IMR-90 (cell line): ENCODE results near the gene GPC6. TPM values are rescaled to one million over a fixed set of nuclear protein-coding genes. Genes with fewer than 3 reads are reported as not detected.

ENCODE experiments used
- ATAC-seq: fragments of 200-7000 bp; cut with Tn5 transposase; 2 replicates; pipeline ENCODE4 v1.9.1; 2020; ENCODE audit warnings: low read depth, mild to moderate bottlenecking, moderate library complexity
- BruUV-seq: library from RNA; stranded (reverse); fragments of 400-500 nt; replicated peaks from 2 replicates; lab custom pipeline; 2021; lab: Mats Ljungman, UMichigan
- CTCF ChIA-PET: fragments of 300-600 bp; formaldehyde crosslinking; extraction: SDS; loops from one replicate; lab custom pipeline; 2021; ENCODE audit warnings: antibody characterized with exemption; lab: Yijun Ruan, JAX
- POLR2A ChIA-PET: fragments of 300-600 bp; sonication (Branson Sonifier 250); formaldehyde crosslinking; loops from one replicate; lab custom pipeline; 2022; ENCODE audit warnings: antibody characterized with exemption; ENCODE audit not compliant: unreplicated experiment; lab: Charles Lee
- DNase-seq: peaks from one replicate; pipeline ENCODE4 v3.0.0; 2013
- H2AFZ ChIP-seq: replicated peaks from 2 replicates; pipeline ENCODE3; 2013; ENCODE audit warnings: low read length, mild to moderate bottlenecking; ENCODE audit not compliant: poor library complexity
- H2AK5ac ChIP-seq: 2 replicates; pipeline ENCODE4 v1.6.1; 2013; ENCODE audit warnings: low read depth, low read length, inconsistent platforms
- H2AK9ac ChIP-seq: replicated peaks from 2 replicates; pipeline ENCODE3; 2013; ENCODE audit warnings: mild to moderate bottlenecking, low read depth, low read length, moderate library complexity; ENCODE audit not compliant: poor library complexity
- H2BK120ac ChIP-seq: 2 replicates; pipeline ENCODE4 v1.6.1; 2013; ENCODE audit warnings: low read depth, low read length, inconsistent platforms
- H2BK15ac ChIP-seq: 3 replicates; pipeline ENCODE4 v1.6.1; 2013; ENCODE audit warnings: low read depth, low read length, inconsistent platforms
- H2BK20ac ChIP-seq: 2 replicates; pipeline ENCODE4 v1.6.1; 2013; ENCODE audit warnings: low read depth, mild to moderate bottlenecking, inconsistent platforms, low read length, moderate library complexity
- H2BK5ac ChIP-seq: 2 replicates; pipeline ENCODE4 v1.6.1; 2013; ENCODE audit warnings: mild to moderate bottlenecking, low read depth, low read length, inconsistent platforms; ENCODE audit not compliant: poor library complexity, severe bottlenecking
- H3K14ac ChIP-seq: replicated peaks from 2 replicates; pipeline ENCODE4 v1.6.1; 2013; ENCODE audit warnings: low read depth, low read length, inconsistent platforms
- H3K18ac ChIP-seq: 2 replicates; pipeline ENCODE4 v1.6.1; 2013; ENCODE audit warnings: low read depth, low read length, control low read depth
- H3K23ac ChIP-seq: 2 replicates; pipeline ENCODE4 v1.6.1; 2013; ENCODE audit warnings: low read depth, low read length, inconsistent platforms
- H3K27ac ChIP-seq: 2 replicates; pipeline ENCODE4 v1.5.1; 2013; ENCODE audit warnings: mild to moderate bottlenecking, control low read depth, low read length; ENCODE audit not compliant: insufficient read depth
- H3K27me3 ChIP-seq: 2 replicates; pipeline ENCODE4 v1.6.1; 2013; ENCODE audit warnings: low read length; ENCODE audit not compliant: control insufficient read depth, insufficient read depth
- H3K36me3 ChIP-seq: 2 replicates; pipeline ENCODE4 v1.6.1; 2013; ENCODE audit warnings: low read length, mixed read lengths; ENCODE audit not compliant: control insufficient read depth, insufficient read depth
- H3K4ac ChIP-seq: 2 replicates; pipeline ENCODE4 v1.6.1; 2013; ENCODE audit warnings: low read depth, low read length, inconsistent platforms
- H3K4me1 ChIP-seq: 2 replicates; pipeline ENCODE4 v1.6.1; 2013; ENCODE audit warnings: low read length, mixed read lengths; ENCODE audit not compliant: control insufficient read depth, insufficient read depth
- H3K4me2 ChIP-seq: 2 replicates; pipeline ENCODE4 v1.6.1; 2013; ENCODE audit warnings: low read depth, mild to moderate bottlenecking, control low read depth, low read length, moderate library complexity
- H3K4me3 ChIP-seq: 2 replicates; pipeline ENCODE4 v1.5.1; 2013; ENCODE audit warnings: low read depth, mild to moderate bottlenecking, control low read depth, low read length, moderate library complexity; ENCODE audit not compliant: insufficient read depth
- H3K56ac ChIP-seq: 2 replicates; pipeline ENCODE4 v1.6.1; 2013; ENCODE audit warnings: low read length, inconsistent platforms; ENCODE audit not compliant: insufficient read depth; ENCODE audit errors: extremely low read depth
- H3K79me1 ChIP-seq, 2 experiments: 2 replicates each; pipeline ENCODE4 v1.6.1; 2013; ENCODE audit warnings: low read length in 2 of 2, inconsistent platforms in 1 of 2, low read depth in 1 of 2
- H3K9ac ChIP-seq: 2 replicates; pipeline ENCODE4 v1.6.1; 2013; ENCODE audit warnings: low read depth, low read length, control low read depth
- H3K9me1 ChIP-seq: 2 replicates; pipeline ENCODE4 v1.6.1; 2013; ENCODE audit warnings: low read length, inconsistent platforms; ENCODE audit not compliant: insufficient read depth
- H3K9me3 ChIP-seq: 2 replicates; pipeline ENCODE4 v1.6.1; 2013; ENCODE audit warnings: low read length; ENCODE audit not compliant: control insufficient read depth, insufficient read depth
- H4K20me1 ChIP-seq: 2 replicates; pipeline ENCODE4 v1.6.1; 2013; ENCODE audit warnings: low read length, inconsistent platforms; ENCODE audit not compliant: insufficient read depth
- H4K5ac ChIP-seq: 2 replicates; pipeline ENCODE4 v1.6.1; 2013; ENCODE audit warnings: mild to moderate bottlenecking, low read depth, low read length, control low read depth
- H4K8ac ChIP-seq, 2 experiments: 2 replicates each; pipeline ENCODE4 v1.6.1; 2013; ENCODE audit warnings: low read depth in 2 of 2, low read length in 2 of 2, control low read depth in 1 of 2, inconsistent platforms in 1 of 2
- H4K91ac ChIP-seq: 2 replicates; pipeline ENCODE4 v1.6.1; 2013; ENCODE audit warnings: low read depth, low read length, inconsistent platforms; ENCODE audit not compliant: insufficient read depth
- BHLHE40 ChIP-seq: fragments of 150-350 bp; IDR thresholded peaks from 2 replicates; pipeline ENCODE4 v1.6.1; 2016; ENCODE audit warnings: mild to moderate bottlenecking, low read depth, low read length
- MAZ ChIP-seq: IDR thresholded peaks from 2 replicates; pipeline ENCODE4 v1.6.1; 2012; ENCODE audit warnings: low read depth, mild to moderate bottlenecking, low read length, improper control_type of control experiment, moderate library complexity, borderline replicate concordance
- RCOR1 ChIP-seq: IDR thresholded peaks from 2 replicates; pipeline ENCODE4 v1.6.1; 2012; ENCODE audit warnings: mild to moderate bottlenecking, low read length, improper control_type of control experiment; ENCODE audit not compliant: insufficient replicate concordance
- SMC3 ChIP-seq: fragments of 150-350 bp; IDR thresholded peaks from 2 replicates; pipeline ENCODE4 v1.6.1; 2016; ENCODE audit warnings: low read depth, mild to moderate bottlenecking, antibody characterized with exemption, low read length, moderate library complexity
- dilution Hi-C: fragments of 300-500 bp; cut with HindIII; formaldehyde crosslinking; loops from one replicate; pipeline ENCODE4 v1.14.3; 2018; ENCODE audit warnings: low sequenced_read_pairs; ENCODE audit not compliant: unreplicated experiment
- in situ Hi-C: fragments of 300-500 bp; cut with MboI; formaldehyde crosslinking; loops from 3 replicates; pipeline ENCODE4 v1.14.3; 2019; ENCODE audit warnings: low sequenced_read_pairs, inconsistent platforms, mixed read lengths
- intact Hi-C: fragments of 100-400 bp; cut with micrococcal nuclease; formaldehyde crosslinking; loops from 2 replicates; pipeline ENCODE4 v1.10.0; 2022
- polyA plus RNA-seq, 3 experiments: library from polyadenylated mRNA; depleted of rRNA; stranded (reverse); fragments of >200 nt; gene quantifications; 2 replicates each; pipeline ENCODE4 v1.2.3, GENCODE V29; 2012; ENCODE audit warnings: low replicate concordance in 1 of 3
- total RNA-seq: library from RNA; depleted of rRNA; stranded (reverse); fragments of >200 nt; gene quantifications from 2 replicates; pipeline ENCODE4 v1.2.3, GENCODE V29; 2012

GPC6 gene
- total and polyA plus RNA-seq, 2 of the 4 experiments (the other 2 are of a cell fraction), result 14.9 to 39.4 TPM

DNA sequence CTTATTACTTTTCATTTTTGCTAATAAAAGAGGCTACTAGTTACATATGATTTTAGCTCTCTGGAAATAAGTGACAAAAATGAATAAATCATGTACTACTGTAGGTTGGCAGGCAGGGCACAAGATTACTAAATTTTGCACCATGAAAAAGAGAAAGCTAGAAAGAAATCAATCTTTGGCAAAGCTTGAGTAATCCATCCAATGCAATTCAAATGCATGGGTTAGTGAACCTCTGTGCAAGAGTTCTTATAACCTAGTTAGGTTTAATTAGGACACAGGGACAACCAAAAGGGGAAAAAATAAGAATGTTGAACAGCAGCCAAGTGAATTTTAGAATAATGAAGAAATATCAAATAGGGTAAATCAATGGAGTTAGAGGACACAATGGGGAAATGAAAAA is 947.4 kb downstream of the GPC6 start:
- Histone ChIP-seq H4K5ac (no peak overlapping the region), H2AFZ (no peak overlapping the region), H3K27me3 (no peaks in the 10 kb centered on the region), H3K9me3 (no peaks in the 10 kb centered on the region), H4K91ac (no peak overlapping the region), H3K18ac (no peak overlapping the region), H2BK20ac (no peak overlapping the region), H2AK5ac (no peak overlapping the region), H3K4me2 (no peak overlapping the region), H3K9ac (no peak overlapping the region), H2BK5ac (no peak overlapping the region), H3K4ac (no peak overlapping the region), H2BK120ac (no peak overlapping the region), H3K14ac (no peak overlapping the region), H3K4me1 (peaks cover 3% of the 10 kb centered on the region; the same call in 1 of the 2 replicates), H3K56ac (no peak overlapping the region), H3K4me3 (no peak overlapping the region), H3K27ac (no peak overlapping the region), H4K8ac (no peak overlapping the region), H2AK9ac (no peak overlapping the region), H2BK15ac (no peak overlapping the region), H3K79me1 (no peaks in the 10 kb centered on the region), H3K23ac (no peak overlapping the region), H3K9me1 (no peaks in the 10 kb centered on the region; the same call in 1 of the 2 replicates), H3K36me3 (no peaks in the 10 kb centered on the region), H4K20me1 (no peaks in the 10 kb centered on the region)
- intact Hi-C loops (no loop called here), dilution Hi-C loops (no loop called here), in situ Hi-C loops (no loop called here)
- ChIA-PET CTCF (interaction anchor here (0.6 to 1.2 kb wide), 4 partner anchors 12 to 188 kb away, joined by 3 read pairs; no protein-coding TSS in a partner anchor), POLR2A (no interaction called here)
- ATAC-seq (no peak), DNase-seq (no peak)
- BruUV-seq, result no TSS peak
- no peak for TF ChIP-seq BHLHE40
- TF ChIP-seq MAZ, result no peak
- no peak for TF ChIP-seq RCOR1
- no peak for TF ChIP-seq SMC3
